Choroid plexus epithelial cell (primary cell): ENCODE results near the gene ACAN.

Experiments
- DNase-seq: peaks from one replicate; pipeline ENCODE4 v3.0.0-alpha.2; 2010; ENCODE audit warnings: low read depth
- H3K4me3 ChIP-seq: 2 replicates; pipeline ENCODE4 v1.5.1; 2011; ENCODE audit warnings: low read depth, mild to moderate bottlenecking, control low read depth, low read length, moderate library complexity
- CTCF ChIP-seq: conservative IDR thresholded peaks from 2 replicates; pipeline ENCODE4 v1.5.1; 2011; ENCODE audit warnings: low read depth, mild to moderate bottlenecking, control low read depth, inconsistent platforms, low read length, moderate library complexity

Gene ACAN

GRCh38 chr15:88805031-88805780, 2.0 kb downstream of the ACAN start:
- TF ChIP-seq CTCF: no peak
- no peak for DNase-seq

DNA sequence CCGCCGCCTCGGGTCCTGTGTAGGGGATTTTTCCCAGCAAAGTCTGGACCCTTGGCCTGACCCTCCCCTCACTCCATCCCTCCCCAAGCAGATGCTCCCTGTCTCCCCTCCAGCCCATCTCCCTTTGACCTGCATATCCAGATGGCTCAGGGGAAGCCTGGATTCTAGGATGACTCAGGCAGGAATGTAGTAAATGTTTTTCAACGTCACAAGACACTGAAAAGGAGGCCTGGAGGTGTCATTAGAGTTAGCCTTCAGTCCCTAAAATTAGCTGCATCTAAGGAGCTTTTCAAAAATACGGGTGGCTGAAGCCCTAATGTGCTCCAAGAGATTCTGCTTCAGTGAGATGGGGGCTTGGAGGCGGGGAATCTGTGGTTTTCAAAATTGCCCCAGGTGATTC, 7.2 kb downstream of the ACAN start:
- no peak for TF ChIP-seq CTCF
- DNase-seq: peak; percentile 30
- no peak overlapping the region for H3K4me3 ChIP-seq

More at GRCh38 chr15:88805031-88805780, 2.0 kb downstream of the ACAN start:
- H3K4me3 ChIP-seq: no peak overlapping the region

DNA sequence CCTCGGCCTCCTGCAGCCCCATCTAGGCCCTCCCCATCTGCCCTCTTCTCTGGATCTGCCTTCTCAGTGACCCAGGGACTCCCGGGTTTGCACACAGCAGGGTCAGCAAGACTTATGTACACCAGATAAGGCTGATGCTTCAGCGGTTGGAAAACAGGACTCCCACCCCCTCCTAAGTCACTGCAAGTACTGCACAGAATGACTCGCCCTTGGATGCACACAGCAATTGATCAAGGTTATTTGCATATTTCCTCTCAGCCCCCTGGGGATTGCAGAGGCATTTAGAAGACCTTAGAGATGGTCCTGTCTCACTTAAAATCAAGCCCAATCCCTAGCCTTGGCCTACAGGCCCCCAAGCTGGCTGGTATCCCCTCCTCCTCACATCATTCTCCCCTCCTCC, 8.9 kb downstream of the ACAN start:
- TF ChIP-seq CTCF: no peak
- no peak overlapping the region for H3K4me3 ChIP-seq
- DNase-seq: no peak

DNA sequence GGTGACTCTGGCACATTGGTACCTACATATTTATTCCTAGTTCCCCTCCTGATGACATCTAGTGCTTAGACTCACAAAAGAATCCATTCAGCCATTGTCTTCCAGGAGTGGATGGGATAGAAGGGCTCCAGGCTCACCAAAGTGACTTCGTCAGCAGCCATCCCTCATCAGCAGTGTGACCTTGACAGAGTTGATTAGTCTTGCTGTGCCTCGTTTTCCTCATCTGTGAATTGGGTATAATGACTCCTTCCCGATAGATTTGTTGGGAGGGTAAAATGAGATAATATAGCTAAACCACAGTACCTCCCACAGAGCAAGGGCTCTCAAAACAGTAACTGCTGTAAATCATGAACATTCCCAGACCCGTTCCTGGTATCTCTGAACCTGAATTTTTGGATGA, 10.7 kb downstream of the ACAN start:
- TF ChIP-seq CTCF: no peak
- no peak overlapping the region for H3K4me3 ChIP-seq
- no peak for DNase-seq

DNA sequence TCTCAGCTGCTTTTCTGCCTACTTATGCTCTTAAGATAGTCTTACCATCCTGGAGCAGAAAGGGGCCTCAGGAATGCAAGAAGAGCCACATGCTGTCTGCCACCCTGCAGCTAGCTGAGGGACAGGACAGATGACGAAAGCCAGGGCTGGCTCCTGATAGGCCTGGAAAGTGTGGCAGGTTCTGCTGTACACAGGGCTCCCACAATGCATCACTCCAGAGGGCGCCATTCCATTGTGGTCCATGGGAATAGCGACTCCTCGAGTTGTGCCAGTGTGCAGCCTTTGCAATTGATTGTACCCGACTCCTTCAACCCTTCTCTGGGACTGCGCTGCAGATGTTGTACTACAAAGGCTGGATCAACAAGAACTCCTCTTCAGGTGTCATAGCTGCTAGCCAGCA, 11.2 kb downstream of the ACAN start:
- H3K4me3 ChIP-seq: no peak overlapping the region
- no peak for TF ChIP-seq CTCF
- DNase-seq: no peak

GRCh38 chr15:88818920-88819319, 15.7 kb downstream of the ACAN start:
- no peak for TF ChIP-seq CTCF
- no peak for DNase-seq
- no peak overlapping the region for H3K4me3 ChIP-seq

DNA sequence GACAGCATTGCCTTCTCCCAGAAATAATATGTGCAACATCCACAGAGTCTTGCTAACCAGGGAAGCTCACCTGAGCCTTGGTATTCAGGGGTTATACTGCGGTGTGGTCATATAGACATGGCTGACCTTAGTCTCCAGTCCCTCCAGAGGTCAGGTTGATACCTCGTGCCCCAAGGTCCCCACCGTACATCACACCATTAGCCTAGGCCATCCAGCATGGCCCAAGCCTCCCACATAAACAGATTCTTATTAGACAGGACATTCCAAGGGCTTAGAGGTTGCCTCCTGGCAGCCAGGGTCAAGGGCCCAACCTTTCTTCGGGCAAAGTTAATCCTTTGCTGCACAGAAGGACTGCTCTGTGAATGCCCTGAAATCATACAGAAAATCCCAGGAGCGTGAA, 18.8 kb downstream of the ACAN start:
- DNase-seq: no peak
- H3K4me3 ChIP-seq: no peak overlapping the region
- TF ChIP-seq CTCF: no peak
